ENCODE data around the gene NAA40.

NAA40 gene

DNA sequence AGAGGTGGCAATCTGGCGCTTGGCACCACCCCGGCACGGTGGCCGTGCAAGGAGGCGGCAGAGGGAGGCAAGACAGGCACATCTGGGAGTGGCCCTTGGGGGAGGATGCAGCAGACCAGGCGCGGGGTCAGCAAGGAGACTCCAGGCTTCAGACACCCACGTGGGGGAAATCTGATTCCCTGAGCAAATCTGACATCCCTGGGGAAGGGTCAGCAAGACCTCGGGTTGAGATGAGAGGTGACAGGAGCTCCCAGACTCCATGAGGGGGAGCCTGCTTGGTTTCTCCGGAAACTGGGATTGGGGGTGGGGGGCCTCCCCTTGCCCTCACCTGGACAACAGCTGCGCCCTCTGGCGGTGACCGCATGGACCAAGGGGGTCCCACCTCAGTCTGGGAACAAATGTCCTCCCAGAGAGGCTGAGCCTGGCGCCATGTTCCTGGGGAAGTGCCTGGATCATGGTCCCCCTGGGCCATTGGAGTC, 17.8 kb upstream of the NAA40 start:
- Histone ChIP-seq H3K27ac (replicated peaks) (no peak overlapping the region), H3K4me3 (replicated peaks; ENCODE audit: insufficient read depth, low read length) (no peak overlapping the region), H3K27me3 (ENCODE audit: insufficient read depth, poor library complexity, severe bottlenecking) (peaks cover 17% of the 10 kb centered on the region)
- TF ChIP-seq, protein P1, sequence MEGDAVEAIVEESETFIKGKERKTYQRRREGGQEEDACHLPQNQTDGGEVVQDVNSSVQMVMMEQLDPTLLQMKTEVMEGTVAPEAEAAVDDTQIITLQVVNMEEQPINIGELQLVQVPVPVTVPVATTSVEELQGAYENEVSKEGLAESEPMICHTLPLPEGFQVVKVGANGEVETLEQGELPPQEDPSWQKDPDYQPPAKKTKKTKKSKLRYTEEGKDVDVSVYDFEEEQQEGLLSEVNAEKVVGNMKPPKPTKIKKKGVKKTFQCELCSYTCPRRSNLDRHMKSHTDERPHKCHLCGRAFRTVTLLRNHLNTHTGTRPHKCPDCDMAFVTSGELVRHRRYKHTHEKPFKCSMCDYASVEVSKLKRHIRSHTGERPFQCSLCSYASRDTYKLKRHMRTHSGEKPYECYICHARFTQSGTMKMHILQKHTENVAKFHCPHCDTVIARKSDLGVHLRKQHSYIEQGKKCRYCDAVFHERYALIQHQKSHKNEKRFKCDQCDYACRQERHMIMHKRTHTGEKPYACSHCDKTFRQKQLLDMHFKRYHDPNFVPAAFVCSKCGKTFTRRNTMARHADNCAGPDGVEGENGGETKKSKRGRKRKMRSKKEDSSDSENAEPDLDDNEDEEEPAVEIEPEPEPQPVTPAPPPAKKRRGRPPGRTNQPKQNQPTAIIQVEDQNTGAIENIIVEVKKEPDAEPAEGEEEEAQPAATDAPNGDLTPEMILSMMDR (IDR thresholded peaks at IDR 0.05; ENCODE audit: insufficient read depth, low read length), result no peak
- TF ChIP-seq SPI1 (IDR thresholded peaks at IDR 0.05; ENCODE audit: borderline replicate concordance, low read depth) (no peak), POLR2AphosphoS5 (IDR thresholded peaks at IDR 0.05; ENCODE audit: low read depth) (no peak)
- no peak for DNase-seq (ENCODE audit: low read depth in 1 of 2, low spot score in 1 of 2)

DNA sequence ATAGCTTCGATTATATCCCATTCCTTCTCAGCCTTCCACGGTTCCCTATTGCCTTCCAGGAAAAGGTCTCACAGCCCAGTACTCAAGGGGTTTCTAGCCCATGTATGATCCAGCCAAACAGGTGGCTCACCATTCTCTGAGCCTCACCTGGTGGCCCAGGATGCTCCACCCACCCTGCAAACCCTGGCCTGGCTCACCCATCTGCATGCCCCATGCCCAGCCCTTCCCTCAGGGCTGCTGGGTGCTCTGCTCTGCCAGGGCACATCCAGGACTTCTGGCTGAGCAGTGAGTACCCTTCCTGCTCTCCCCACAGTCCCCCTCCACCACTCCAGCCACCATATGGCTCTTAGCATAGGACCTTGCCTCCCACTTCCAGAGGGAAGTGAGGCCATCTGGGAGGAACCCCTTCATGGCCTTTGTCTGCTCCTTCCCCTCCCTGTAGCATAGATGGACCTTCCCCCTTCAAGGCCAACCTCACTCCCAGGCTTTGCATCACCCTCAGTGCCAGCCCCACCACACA, 16.1 kb upstream of the NAA40 start:
- DNase-seq (ENCODE audit: low read depth in 1 of 2, low spot score in 1 of 2), result no peak
- Histone ChIP-seq H3K4me3 (replicated peaks; ENCODE audit: insufficient read depth, low read length) (no peak overlapping the region), H3K27me3 (ENCODE audit: insufficient read depth, poor library complexity, severe bottlenecking) (peaks cover 6% of the 10 kb centered on the region), H3K27ac (replicated peaks) (no peak overlapping the region)
- TF ChIP-seq GABPA (IDR thresholded peaks at IDR 0.05; ENCODE audit: low read depth) (no peak), SPI1 (IDR thresholded peaks at IDR 0.05; ENCODE audit: borderline replicate concordance, low read depth) (no peak), POLR2AphosphoS5 (IDR thresholded peaks at IDR 0.05; ENCODE audit: low read depth) (no peak)
- TF ChIP-seq, protein P2, sequence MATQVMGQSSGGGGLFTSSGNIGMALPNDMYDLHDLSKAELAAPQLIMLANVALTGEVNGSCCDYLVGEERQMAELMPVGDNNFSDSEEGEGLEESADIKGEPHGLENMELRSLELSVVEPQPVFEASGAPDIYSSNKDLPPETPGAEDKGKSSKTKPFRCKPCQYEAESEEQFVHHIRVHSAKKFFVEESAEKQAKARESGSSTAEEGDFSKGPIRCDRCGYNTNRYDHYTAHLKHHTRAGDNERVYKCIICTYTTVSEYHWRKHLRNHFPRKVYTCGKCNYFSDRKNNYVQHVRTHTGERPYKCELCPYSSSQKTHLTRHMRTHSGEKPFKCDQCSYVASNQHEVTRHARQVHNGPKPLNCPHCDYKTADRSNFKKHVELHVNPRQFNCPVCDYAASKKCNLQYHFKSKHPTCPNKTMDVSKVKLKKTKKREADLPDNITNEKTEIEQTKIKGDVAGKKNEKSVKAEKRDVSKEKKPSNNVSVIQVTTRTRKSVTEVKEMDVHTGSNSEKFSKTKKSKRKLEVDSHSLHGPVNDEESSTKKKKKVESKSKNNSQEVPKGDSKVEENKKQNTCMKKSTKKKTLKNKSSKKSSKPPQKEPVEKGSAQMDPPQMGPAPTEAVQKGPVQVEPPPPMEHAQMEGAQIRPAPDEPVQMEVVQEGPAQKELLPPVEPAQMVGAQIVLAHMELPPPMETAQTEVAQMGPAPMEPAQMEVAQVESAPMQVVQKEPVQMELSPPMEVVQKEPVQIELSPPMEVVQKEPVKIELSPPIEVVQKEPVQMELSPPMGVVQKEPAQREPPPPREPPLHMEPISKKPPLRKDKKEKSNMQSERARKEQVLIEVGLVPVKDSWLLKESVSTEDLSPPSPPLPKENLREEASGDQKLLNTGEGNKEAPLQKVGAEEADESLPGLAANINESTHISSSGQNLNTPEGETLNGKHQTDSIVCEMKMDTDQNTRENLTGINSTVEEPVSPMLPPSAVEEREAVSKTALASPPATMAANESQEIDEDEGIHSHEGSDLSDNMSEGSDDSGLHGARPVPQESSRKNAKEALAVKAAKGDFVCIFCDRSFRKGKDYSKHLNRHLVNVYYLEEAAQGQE (IDR thresholded peaks at IDR 0.05; ENCODE audit: insufficient replicate concordance, low read depth), result no peak
- TF ChIP-seq, protein P1 (IDR thresholded peaks at IDR 0.05; ENCODE audit: insufficient read depth, low read length), result no peak

DNA sequence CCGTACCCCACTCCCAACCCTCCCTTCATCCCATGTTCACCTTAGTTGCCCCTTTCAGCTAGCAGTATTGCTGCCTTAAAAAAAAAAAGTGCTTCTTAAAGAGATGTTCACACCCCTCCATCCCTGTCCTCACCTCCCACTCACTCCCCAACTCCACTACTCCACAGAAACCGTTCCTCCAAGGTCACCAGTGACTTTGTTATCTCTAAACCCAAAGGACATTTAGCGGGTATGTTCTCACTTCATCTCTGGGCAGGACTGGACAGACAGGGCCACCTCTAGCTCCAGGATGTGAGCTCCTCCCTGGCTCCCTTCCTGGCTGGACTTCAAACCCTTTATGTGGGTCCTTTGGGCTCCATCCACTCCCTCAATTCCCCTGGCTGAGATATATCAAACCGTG, 15.5 kb upstream of the NAA40 start:
- TF ChIP-seq, protein P2 (IDR thresholded peaks at IDR 0.05; ENCODE audit: insufficient replicate concordance, low read depth), result no peak
- TF ChIP-seq GABPA (IDR thresholded peaks at IDR 0.05; ENCODE audit: low read depth) (no peak), POLR2AphosphoS5 (IDR thresholded peaks at IDR 0.05; ENCODE audit: low read depth) (no peak)
- Histone ChIP-seq H3K27ac (replicated peaks) (no peak overlapping the region), H3K27me3 (ENCODE audit: insufficient read depth, poor library complexity, severe bottlenecking) (peaks cover 6% of the 10 kb centered on the region), H3K4me3 (replicated peaks; ENCODE audit: insufficient read depth, low read length) (no peak overlapping the region)
- DNase-seq (ENCODE audit: low read depth in 1 of 2, low spot score in 1 of 2), result no peak

DNA sequence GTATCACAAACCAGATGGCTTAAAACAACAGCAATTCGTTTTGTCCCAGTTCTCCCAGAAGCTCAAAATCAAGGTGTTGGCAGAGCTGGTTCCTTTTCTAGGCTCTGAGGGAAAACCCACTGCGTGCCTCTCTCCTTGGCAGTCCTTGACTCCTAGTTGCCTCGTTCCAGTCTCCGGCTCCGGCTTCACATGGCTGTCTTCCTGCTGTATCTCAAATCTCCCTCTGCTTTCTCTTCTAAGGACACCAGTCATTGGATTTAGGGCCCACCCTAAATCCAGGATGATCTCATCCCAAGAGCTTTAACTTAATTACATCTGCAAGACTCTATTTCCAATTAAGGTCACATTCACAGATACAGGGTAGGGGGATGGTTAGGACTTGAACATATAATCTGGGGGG, 9.2 kb upstream of the NAA40 start:
- H3K27me3 ChIP-seq (ENCODE audit: insufficient read depth, poor library complexity, severe bottlenecking), result no peaks in the 10 kb centered on the region
- DNase-seq (ENCODE audit: low read depth in 1 of 2, low spot score in 1 of 2), result no peak
- no peak overlapping the region for H3K27ac ChIP-seq (replicated peaks)
- no peak overlapping the region for H3K4me3 ChIP-seq (replicated peaks; ENCODE audit: insufficient read depth, low read length)
- TF ChIP-seq, protein P1 (IDR thresholded peaks at IDR 0.05; ENCODE audit: insufficient read depth, low read length), result no peak
- TF ChIP-seq POLR2AphosphoS5 (IDR thresholded peaks at IDR 0.05; ENCODE audit: low read depth), result no peak
- TF ChIP-seq, protein P2 (IDR thresholded peaks at IDR 0.05; ENCODE audit: insufficient replicate concordance, low read depth), result no peak
- TF ChIP-seq GABPA (IDR thresholded peaks at IDR 0.05; ENCODE audit: low read depth), result no peak
- TF ChIP-seq SPI1 (IDR thresholded peaks at IDR 0.05; ENCODE audit: borderline replicate concordance, low read depth), result no peak

Data from HL-60 (cell line).